ENCODE measurements around the gene ALOX12. TPM values are rescaled to one million over a fixed set of nuclear protein-coding genes. Genes with fewer than 3 reads are reported as not detected.
"Not testable (repeated sequence)": the region's sequence is repeated elsewhere in the genome, so short reads cannot be mapped to it uniquely, and the experiment has no call there.

Gene ALOX12, protein sequence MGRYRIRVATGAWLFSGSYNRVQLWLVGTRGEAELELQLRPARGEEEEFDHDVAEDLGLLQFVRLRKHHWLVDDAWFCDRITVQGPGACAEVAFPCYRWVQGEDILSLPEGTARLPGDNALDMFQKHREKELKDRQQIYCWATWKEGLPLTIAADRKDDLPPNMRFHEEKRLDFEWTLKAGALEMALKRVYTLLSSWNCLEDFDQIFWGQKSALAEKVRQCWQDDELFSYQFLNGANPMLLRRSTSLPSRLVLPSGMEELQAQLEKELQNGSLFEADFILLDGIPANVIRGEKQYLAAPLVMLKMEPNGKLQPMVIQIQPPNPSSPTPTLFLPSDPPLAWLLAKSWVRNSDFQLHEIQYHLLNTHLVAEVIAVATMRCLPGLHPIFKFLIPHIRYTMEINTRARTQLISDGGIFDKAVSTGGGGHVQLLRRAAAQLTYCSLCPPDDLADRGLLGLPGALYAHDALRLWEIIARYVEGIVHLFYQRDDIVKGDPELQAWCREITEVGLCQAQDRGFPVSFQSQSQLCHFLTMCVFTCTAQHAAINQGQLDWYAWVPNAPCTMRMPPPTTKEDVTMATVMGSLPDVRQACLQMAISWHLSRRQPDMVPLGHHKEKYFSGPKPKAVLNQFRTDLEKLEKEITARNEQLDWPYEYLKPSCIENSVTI
- total RNA-seq (2014; rRNA removed; shearing (Covaris generic)) (not detected in 2 replicates), polyA plus RNA-seq (2016; fragmentation: Nextera tagmentation; extraction: Ambion mirVana) (0.24 and 0.31 TPM in 2 replicates)

DNA sequence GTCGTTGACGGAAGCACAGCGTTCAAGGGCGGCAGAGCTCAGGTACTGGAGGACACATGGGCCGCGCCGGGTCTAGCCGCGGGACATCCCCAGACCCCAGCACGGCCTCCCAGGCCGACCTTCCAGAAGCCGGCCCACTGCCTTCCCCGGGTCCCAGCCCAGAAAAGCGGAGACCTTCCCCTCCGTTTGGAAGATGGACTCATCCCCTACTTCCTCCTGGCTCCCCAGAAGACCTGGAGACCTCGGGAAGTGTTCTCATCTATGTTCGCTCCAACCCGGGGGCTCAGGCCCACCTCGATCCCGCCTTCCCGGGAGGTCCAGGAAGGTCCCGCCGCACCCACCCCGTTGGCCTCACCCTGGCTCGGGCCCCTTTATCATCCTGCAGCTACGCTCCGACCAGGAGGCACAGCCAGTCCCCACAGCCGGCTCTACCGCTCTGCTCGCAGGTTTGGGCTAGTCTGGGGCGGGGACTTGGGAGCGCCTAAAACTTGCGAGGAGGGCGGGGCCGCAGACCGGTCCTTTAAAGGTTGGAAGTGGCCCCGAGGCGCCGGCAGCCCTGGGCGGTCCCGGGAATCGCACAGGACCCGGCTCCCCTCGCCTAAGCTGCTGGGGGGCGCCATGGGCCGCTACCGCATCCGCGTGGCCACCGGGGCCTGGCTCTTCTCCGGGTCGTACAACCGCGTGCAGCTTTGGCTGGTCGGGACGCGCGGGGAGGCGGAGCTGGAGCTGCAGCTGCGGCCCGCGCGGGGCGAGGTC, at the start of gene ALOX12:
TSS of gene ALOX12 (plus strand) at position 550 of the 756 bp plus-strand sequence. CDS start at position 619, 69 bp downstream.
- DNase-seq: peak; percentile 43
- in situ Hi-C loops (cut with MboI): no loop called here
- Histone ChIP-seq H3K27me3 (replicated peaks; ENCODE audit: insufficient read depth) (no peaks in the 10 kb centered on the region), H3K79me2 (ENCODE audit: insufficient read depth) (no peaks in the 10 kb centered on the region), H3K9ac (peak within 1 kb of the TSS; percentile 7; the same call in 1 of the 2 replicates), H3K9me3 (ENCODE audit: low read depth) (no peaks in the 10 kb centered on the region), H3K4me1 (ENCODE audit: insufficient read depth) (no peaks in the 10 kb centered on the region), H3F3A (ENCODE audit: insufficient read depth) (no peaks in the 10 kb centered on the region), H3K4me3 (peak within 1 kb of the TSS; percentile 48), H4K20me1 (ENCODE audit: insufficient read depth) (no peaks in the 10 kb centered on the region), H3K36me3 (ENCODE audit: low read depth) (no peaks in the 10 kb centered on the region; the same call in 1 of the 2 replicates), H3K27ac (no peak within 1 kb of the TSS), H3K4me2 (ENCODE audit: unreplicated experiment) (peak within 1 kb of the TSS; percentile 42), H2AFZ (peak within 1 kb of the TSS; percentile 29), H3K9me2 (ENCODE audit: insufficient read depth) (no peaks in the 10 kb centered on the region)
- 22 to 24% methylated on average over 38 to 45 of the region's 64 CpGs for WGBS, 2 experiments (ENCODE audit: low coverage in 1 of 2, low lambda C conversion rate in 2 of 2, missing lambda C conversion rate in 2 of 2)
- no peak for TF ChIP-seq EZH2phosphoT487 (IDR thresholded peaks at IDR 0.05; ENCODE audit: insufficient read depth, low read depth)
- no peak for TF ChIP-seq EZH2 (IDR thresholded peaks at IDR 0.05; ENCODE audit: insufficient read depth, poor library complexity, severe bottlenecking)

DNA sequence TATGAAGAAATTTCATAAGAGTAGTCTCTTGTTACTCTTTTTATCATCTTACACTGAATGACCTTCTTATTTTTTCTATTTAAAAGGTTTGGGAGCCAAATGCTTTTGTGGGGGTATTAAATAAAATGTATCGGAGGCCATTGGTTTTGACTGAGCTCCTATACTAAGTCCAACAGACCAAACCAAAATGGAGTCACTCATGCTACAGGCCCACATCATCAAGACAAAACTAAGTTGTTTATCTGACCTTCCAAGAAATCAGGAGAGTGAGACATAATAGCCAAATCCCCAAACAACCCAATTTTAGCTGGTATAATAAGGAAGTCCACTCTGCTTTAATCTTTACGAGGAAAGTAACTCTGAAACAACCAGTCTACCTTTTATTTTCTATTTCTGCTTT, 48.1 kb upstream of the ALOX12 start:
- Histone ChIP-seq H3K27ac (no peak overlapping the region; the same call in 1 of the 2 replicates), H3K4me1 (ENCODE audit: insufficient read depth) (no peaks in the 10 kb centered on the region), H3K36me3 (ENCODE audit: low read depth) (no peaks in the 10 kb centered on the region), H3K9ac (no peak overlapping the region), H4K20me1 (ENCODE audit: insufficient read depth) (no peaks in the 10 kb centered on the region), H3K27me3 (replicated peaks; ENCODE audit: insufficient read depth) (no peaks in the 10 kb centered on the region), H2AFZ (no peak overlapping the region), H3K79me2 (ENCODE audit: insufficient read depth) (no peaks in the 10 kb centered on the region), H3K9me2 (ENCODE audit: insufficient read depth) (no peaks in the 10 kb centered on the region), H3F3A (ENCODE audit: insufficient read depth) (no peaks in the 10 kb centered on the region), H3K4me2 (ENCODE audit: unreplicated experiment) (no peak overlapping the region), H3K4me3 (no peak overlapping the region), H3K9me3 (ENCODE audit: low read depth) (no peaks in the 10 kb centered on the region)
- no peak for DNase-seq
- in situ Hi-C loops (cut with MboI): no loop called here
- TF ChIP-seq EZH2 (IDR thresholded peaks at IDR 0.05; ENCODE audit: insufficient read depth, poor library complexity, severe bottlenecking): no peak
- no peak for TF ChIP-seq EZH2phosphoT487 (IDR thresholded peaks at IDR 0.05; ENCODE audit: insufficient read depth, low read depth)
- WGBS, 2 experiments (ENCODE audit: low coverage in 1 of 2, low lambda C conversion rate in 2 of 2, missing lambda C conversion rate in 2 of 2): 71 to 76% methylated on average over 2 of the region's 2 CpGs

DNA sequence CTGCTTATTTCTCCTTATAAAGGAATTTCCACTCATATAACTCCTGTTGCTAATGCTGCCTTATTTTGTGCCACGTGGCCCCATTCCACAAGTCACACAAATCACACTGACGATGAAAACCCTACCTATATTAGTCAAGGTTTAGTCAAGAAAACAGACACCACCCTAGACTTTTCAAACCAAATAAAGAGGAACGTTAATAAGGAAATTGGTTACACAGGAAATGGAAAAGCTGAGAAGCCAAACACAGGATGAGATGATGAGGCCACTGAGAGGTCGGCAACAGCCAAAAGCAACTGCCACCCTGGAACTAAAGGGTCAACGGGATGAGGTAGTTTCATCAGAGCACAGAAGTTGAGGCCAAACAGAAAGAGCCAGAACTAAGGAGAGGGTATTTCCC, 47.3 kb upstream of the ALOX12 start:
- Histone ChIP-seq H2AFZ (peak overlapping the region; percentile 68), H3K9me2 (ENCODE audit: insufficient read depth) (no peaks in the 10 kb centered on the region), H3F3A (ENCODE audit: insufficient read depth) (no peaks in the 10 kb centered on the region), H4K20me1 (ENCODE audit: insufficient read depth) (no peaks in the 10 kb centered on the region), H3K4me2 (ENCODE audit: unreplicated experiment) (peak overlapping the region; percentile 20), H3K27me3 (replicated peaks; ENCODE audit: insufficient read depth) (no peaks in the 10 kb centered on the region), H3K4me3 (no peak overlapping the region), H3K9ac (no peak overlapping the region), H3K27ac (peak overlapping the region; percentile 11; the same call in 1 of the 2 replicates), H3K79me2 (ENCODE audit: insufficient read depth) (no peaks in the 10 kb centered on the region), H3K9me3 (ENCODE audit: low read depth) (no peaks in the 10 kb centered on the region), H3K36me3 (ENCODE audit: low read depth) (no peaks in the 10 kb centered on the region), H3K4me1 (ENCODE audit: insufficient read depth) (no peaks in the 10 kb centered on the region)
- TF ChIP-seq EZH2 (IDR thresholded peaks at IDR 0.05; ENCODE audit: insufficient read depth, poor library complexity, severe bottlenecking): no peak
- no peak for TF ChIP-seq EZH2phosphoT487 (IDR thresholded peaks at IDR 0.05; ENCODE audit: insufficient read depth, low read depth)
- 41 to 45% methylated on average over 5 of the region's 5 CpGs for WGBS, 2 experiments (ENCODE audit: low coverage in 1 of 2, low lambda C conversion rate in 2 of 2, missing lambda C conversion rate in 2 of 2)
- peak; percentile 41 for DNase-seq
- in situ Hi-C loops (cut with MboI): no loop called here

GRCh38 chr17:6948976-6949375, 46.9 kb upstream of the ALOX12 start:
- H3K27me3 ChIP-seq (replicated peaks; ENCODE audit: insufficient read depth): no peaks in the 10 kb centered on the region
- WGBS, 2 experiments (ENCODE audit: low coverage in 1 of 2, low lambda C conversion rate in 2 of 2, missing lambda C conversion rate in 2 of 2): 51 to 60% methylated on average over 3 of the region's 3 CpGs
- H3K4me1 ChIP-seq (ENCODE audit: insufficient read depth): no peaks in the 10 kb centered on the region
- H3K27ac ChIP-seq: peak overlapping the region; percentile 11; the same call in 1 of the 2 replicates
- in situ Hi-C loops (cut with MboI): no loop called here
- H3K4me2 ChIP-seq (ENCODE audit: unreplicated experiment): peak overlapping the region; percentile 20
- no peak for DNase-seq
- H3K79me2 ChIP-seq (ENCODE audit: insufficient read depth): no peaks in the 10 kb centered on the region
- no peaks in the 10 kb centered on the region for H4K20me1 ChIP-seq (ENCODE audit: insufficient read depth)
- peak overlapping the region; percentile 68 for H2AFZ ChIP-seq
- no peaks in the 10 kb centered on the region for H3K9me2 ChIP-seq (ENCODE audit: insufficient read depth)
- H3K4me3 ChIP-seq: no peak overlapping the region
- H3K9me3 ChIP-seq (ENCODE audit: low read depth): no peaks in the 10 kb centered on the region
- TF ChIP-seq EZH2 (IDR thresholded peaks at IDR 0.05; ENCODE audit: insufficient read depth, poor library complexity, severe bottlenecking) (no peak), EZH2phosphoT487 (IDR thresholded peaks at IDR 0.05; ENCODE audit: insufficient read depth, low read depth) (no peak)
- no peaks in the 10 kb centered on the region for H3K36me3 ChIP-seq (ENCODE audit: low read depth)
- no peak overlapping the region for H3K9ac ChIP-seq
- no peaks in the 10 kb centered on the region for H3F3A ChIP-seq (ENCODE audit: insufficient read depth)

DNA sequence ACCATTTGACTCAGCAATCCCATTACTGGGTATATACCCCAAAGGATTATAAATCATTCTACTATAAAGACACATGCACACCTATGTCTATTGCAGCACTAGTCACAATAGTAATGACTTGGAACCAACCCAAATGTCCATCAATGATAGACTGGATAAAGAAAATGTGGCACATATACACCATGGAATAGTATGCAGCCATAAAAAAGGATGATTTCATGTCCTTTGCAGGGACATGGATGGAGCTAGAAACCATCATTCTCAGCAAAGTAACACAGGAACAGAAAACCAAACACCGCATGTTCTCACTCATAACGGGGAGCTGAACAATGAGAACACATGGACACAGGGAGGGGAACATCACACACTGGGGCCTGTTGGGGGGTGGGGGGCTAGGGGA, 44.9 kb upstream of the ALOX12 start:
- H3F3A ChIP-seq (ENCODE audit: insufficient read depth); H2AFZ ChIP-seq; H3K79me2 ChIP-seq (ENCODE audit: insufficient read depth); H3K27ac ChIP-seq; H3K4me2 ChIP-seq (ENCODE audit: unreplicated experiment); H3K36me3 ChIP-seq (ENCODE audit: low read depth); H4K20me1 ChIP-seq (ENCODE audit: insufficient read depth); H3K4me3 ChIP-seq; in situ Hi-C loops (cut with MboI); H3K9me3 ChIP-seq (ENCODE audit: low read depth); H3K27me3 ChIP-seq (replicated peaks; ENCODE audit: insufficient read depth); H3K4me1 ChIP-seq (ENCODE audit: insufficient read depth); H3K9me2 ChIP-seq (ENCODE audit: insufficient read depth); H3K9ac ChIP-seq; DNase-seq: not testable (repeated sequence)
- WGBS, 2 experiments (ENCODE audit: low coverage in 1 of 2, low lambda C conversion rate in 2 of 2, missing lambda C conversion rate in 2 of 2): 94 to 96% methylated on average over 2 of the region's 2 CpGs

All from GM23248 (cell line).